ENCODE results near the gene CIZ1.
"Not testable (repeated sequence)": the region's sequence is repeated elsewhere in the genome, so short reads cannot be mapped to it uniquely, and the experiment has no call there.

The CIZ1 gene

DNA sequence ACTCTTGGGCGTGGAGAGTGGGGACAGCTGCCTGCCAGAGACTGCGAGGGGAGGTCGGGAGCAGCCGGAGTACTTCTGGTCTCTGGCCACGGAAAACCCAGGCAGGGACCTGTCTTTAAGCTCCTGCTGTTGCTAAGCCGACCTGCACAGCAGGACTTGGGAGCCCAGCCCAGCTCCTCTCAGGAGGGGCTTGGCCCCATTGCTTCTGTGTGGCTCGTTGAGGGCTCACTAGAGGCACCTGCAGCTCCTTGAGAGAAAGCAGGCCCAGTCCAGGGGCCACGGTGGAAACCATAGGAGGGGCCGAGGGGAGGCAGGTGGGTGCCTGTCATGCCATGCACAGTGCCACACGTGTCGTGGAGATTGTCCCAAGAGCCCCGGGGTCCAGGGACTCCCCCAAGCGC is 45.4 kb downstream of the CIZ1 start:
- DNase-seq: no peak

DNA sequence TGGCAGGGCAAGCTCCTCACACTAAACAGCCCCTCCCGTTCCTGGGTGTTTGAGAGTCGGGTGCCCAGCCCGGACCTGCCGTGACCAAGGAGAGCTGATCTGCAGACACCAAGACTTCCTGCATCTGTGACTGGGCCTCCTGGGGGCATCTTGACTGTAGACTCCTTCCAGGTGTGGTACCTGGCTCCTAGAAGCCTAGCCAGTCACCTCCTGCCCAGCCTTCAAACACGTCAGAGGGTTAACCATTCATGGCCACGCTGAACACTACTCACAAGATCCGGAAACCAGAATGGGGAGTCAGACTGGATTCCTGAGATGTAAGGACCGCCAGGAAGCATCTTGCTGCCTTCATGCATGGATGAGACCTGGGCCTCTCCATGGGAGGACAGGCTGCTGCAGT is 45.8 kb downstream of the CIZ1 start:
- DNase-seq: no peak

DNA sequence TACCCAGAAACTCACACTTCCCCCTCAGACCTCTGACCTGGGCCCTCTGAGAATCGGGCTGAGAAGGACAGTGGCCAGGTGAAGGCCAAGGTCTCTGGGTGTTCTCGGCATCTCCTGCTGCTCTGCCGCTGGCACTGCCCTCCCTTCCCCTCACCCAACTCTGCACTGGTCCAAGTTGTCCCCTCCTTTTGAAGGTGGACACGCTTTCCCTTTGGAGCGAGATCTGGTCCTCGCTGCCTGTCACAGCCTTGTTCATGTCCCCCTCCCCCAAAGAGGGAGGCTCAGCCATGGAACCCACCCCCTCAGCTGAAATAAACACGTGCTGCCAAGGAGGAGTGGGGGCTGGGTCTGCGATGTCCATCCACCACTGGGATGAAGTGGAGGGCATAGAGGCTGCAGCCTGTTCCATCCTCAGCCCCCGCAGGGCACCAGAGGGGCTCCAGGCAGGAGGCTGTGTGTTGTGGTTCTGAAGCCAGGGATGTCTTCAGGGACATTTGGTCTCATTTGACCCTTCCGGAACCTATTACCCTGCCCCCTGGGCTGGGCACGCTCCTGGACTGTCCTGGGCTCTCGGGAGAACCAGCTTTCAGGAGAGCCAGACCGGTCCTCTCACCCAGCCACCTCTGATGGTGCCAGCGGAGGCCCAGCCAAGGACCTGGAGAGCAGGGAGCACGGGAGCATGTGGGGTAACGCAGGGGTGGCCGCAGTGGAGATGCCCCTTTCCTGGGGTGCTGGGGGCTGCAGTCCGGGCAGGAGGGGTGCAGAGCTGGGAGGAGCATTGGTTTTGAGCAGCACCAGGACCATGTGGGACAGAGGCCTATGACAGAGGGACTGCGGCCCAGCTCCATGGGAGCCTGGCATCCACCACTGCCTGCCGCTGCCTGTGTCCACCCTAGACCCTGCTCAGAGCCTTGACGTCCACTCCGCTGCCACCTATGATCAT is 46.9 kb downstream of the CIZ1 start:
- no peak for DNase-seq

DNA sequence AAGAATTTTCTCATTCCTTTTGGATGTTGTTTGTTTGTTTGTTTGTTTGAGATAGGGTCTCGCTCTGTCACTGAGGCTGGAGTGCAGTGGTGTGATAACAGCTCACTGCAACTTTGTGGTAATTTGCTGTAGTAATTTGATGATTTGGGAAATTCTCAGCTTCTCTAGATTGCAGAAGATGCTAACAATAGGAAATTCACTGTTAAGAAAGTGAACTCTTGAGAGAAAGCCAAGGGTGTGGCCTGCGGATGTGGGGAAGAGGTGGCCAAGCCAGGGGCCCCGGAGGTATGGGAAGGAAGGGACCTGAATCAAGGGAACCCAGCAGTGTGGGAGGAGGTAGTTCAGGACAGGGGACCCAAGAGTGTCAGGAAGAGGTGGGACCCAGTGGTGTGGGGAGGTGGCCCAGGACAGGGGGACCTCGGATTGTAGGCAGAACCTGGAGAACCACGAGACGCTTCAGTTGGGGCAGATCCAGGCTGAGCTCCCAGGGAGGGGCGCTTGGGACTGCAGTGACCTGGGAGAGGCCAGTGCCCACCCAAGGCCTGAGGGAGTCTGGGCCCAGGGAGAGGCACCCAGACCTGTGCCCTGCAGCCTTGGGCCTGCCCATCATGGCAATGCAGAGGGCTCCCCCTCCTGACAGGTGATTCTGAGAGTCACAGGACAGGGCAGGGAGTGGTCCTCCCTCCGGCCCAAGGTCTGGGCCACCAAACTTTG is 47.7 kb downstream of the CIZ1 start:
- DNase-seq: peak; percentile 53 to 58

DNA sequence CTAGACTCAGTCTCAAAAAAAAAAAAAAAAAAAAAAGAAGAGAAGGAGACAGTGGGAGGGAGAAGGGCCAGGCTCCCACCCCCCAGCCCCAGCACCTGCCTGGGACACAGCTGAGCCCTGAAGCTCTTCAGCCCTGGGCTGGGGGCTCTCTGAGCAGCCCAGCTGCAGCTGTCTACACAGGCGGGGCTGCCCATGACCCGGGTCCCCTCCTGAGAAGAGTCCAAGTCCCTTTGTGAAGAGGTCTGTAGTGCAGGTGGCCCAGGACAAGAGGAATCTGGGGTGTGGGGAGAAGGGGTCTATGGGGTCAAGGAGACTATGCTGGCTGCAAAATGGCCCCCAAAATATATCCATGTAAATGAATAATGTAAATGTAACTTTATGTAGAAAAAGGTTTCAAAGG is 48.8 kb downstream of the CIZ1 start:
- no peak for DNase-seq

DNA sequence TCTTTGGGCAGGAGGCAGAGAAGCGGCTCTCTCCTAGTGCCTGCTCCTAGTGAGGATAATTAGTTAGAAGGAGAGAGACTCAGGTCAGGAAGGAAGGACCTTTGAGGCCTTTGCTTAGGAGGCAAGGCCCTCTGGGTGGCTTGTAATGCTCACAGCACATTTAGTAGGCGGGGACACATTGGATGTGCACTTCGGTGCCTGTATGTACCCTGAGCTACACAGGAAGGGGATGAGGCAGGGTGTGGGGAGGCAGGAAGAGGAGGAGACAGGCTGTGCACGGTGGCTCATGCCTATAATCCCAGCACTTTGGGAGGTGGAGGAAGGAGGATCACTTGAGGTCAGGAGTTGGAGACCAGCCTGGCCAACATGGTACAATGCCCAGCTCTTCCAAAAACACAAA is 49.3 kb downstream of the CIZ1 start:
- no peak for DNase-seq

DNA sequence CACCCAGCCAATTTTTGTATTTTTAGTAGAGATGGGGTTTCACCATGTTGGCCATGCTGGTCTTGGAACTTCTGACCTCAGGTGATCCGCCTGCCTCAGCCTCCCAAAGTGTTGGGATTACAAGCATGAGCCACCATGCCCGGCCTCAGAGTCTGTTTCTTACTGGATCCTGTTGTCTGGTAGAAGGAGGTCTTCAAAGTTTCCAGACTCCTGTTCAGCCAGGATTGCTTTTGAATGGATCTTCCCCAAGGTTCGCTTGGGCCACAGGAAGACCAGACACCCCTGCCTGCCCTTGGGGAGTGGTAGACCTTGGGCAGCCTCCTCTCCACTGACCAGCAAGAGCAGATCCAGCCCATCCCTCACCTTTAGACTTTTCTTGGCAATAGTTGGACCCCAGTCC is 49.8 kb downstream of the CIZ1 start:
- DNase-seq: no peak

DNA sequence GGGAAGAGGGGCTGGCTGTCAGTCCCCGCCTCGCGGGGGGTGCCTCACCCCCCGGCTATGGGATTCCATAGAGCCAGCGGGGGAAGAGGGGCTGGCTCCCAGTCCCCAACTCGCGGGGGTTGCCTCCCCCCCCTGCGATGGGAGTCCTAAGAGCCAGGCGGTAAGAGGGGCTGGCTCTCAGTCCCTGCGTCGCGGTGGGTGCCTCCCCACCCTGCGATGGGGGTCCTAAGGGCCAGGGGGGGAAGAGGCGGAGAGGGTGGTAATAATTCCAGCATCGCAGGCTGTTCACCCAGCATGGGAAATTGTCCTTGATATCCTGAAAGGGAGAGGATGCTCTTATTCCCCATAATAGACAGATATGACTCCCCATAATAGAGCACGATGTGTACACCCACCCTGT is 51.8 kb downstream of the CIZ1 start:
- DNase-seq: no peak

DNA sequence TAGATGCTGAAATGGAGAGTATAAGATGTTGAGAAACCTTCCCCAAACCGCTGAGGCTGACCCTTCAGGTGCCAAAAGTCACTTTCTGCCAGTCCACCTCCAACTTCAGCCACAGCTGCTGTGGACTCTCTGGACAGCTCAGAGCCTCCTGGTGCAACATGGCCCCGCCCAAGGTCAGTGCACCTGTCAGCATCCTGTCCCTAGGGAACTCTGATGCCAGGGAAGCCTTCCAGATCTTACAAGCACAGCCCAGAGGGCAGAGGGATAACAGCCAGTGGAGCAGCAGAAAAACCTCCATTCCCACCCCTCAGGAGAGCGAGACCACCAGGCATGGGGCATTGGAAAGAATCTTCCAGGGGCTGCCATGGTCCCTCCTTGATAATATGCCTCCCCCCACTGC is 53.4 kb downstream of the CIZ1 start:
- DNase-seq: no peak

DNA sequence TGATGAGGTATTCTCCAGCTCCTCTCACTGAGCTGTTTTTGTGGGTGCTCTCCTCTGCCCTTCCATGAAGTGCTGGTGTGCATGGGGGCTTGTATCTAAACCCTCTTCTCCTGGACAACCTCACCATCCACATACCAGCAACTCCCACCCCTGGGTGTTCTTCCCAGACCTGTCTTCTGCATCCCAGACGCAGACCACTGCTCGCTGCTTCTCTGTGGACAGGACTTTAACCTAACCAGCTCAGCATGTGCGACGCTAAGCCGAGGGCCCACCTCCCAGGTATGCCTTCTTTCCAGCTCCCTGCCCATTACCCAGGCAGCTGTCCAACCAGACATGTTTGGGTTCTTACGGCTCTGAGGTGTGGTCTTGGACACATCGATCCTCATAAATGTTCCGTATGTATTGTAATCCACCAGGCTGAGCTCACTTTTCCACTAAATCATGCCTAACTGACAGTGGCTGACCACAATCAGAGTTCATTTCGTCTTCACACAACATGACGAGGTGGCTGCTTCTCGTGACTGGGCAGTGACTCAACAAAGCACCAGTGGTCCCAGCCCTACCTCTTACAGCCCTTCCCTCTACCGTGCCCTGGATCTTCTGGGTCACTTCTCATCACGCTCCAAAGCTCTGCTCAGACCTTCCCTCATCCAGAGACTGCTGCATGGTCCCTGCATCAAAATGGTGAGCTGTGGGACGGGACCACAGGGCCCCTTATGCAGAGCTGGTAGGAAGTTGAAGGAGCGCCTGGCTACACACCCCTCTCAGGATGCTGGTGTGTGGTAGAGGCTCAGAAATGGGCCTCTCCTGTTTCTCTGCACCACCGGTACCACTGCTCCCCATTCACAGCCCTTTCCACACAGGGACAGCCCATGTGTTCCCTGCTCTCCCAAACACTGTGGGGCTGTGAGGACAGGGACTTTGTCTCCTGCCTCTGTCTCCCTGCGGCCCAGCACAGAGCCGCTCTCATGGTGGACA is 54.3 kb downstream of the CIZ1 start:
- no peak for DNase-seq

DNA sequence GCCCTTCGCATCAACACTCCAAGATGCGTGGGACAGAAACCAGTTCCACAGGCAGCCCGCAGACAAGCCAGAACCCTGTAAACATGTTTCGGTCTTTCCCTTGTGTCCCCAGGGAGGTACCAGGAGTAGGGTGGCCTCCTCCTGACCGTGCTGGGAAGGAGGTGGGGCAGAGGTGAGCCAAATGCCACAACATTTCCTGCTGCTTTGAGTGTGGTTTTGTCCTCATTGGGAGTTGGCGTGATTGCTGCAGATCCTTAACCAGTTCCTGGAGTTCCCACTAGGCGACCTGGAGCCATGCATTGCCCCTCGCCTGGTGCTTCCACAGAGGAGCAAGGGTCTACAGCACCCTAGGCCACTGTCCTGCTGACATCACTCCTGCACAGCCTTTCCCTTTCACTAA is 55.8 kb downstream of the CIZ1 start:
- DNase-seq: not testable (repeated sequence)

DNA sequence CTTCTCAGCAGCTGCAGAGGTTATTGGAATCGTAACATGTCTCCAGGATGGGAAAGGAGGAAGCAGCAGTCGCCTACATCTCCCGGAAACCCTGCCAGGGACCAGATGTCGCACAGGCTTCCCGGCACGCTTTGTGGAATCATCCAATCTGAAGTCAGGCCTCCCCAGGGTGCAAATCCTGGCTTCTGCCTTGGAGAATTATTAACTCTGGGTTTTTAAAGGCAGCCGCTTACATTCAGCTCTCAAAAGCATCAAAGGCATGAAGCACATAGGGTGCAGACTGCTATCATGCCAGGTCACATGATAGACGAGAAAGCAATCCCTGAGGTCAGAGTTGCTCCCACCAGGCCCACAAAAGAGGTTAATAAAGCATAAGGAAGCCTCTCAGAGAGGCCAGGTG is 59.2 kb downstream of the CIZ1 start:
- DNase-seq: not testable (repeated sequence)

DNA sequence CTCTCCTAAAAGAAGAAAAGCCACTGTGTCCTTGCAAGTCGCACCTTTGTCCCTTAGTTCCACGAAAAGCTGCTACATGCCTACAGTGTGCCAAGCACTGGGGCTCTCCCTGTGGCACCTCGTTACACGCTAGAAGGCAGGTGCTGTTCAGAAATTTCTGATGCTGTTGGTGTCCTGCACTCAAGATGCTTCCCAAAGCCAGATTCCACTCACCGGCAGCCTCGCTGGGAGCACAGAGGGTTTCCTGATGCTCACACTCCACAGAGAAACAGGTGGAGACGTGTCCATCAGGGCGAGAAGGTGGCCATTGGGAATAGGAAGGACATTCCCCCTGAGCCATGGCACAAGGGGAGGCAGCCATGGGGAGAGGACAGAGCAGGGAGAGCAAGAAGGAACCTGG is 60.0 kb downstream of the CIZ1 start:
- DNase-seq: not testable (repeated sequence)

DNA sequence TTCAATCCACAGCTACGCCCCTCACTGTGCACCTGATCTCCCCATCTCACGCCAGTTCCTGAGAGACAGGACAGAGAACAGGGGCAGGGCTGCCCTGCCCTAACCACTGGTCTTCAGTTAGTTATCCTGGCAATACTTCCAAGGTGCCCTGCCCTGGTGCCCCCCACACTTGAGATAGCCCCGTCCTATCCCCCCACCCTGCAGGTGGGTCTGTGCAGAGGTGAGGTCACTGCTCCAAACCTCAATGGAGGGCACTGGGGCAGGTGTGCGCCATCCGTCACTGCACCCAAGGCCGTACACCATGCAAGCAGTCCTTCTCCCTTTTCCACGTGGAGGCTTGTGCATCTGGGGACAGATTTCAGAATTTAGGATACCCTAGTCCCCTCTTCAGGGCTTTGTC is 60.7 kb downstream of the CIZ1 start:
- not testable (repeated sequence) for DNase-seq

DNA sequence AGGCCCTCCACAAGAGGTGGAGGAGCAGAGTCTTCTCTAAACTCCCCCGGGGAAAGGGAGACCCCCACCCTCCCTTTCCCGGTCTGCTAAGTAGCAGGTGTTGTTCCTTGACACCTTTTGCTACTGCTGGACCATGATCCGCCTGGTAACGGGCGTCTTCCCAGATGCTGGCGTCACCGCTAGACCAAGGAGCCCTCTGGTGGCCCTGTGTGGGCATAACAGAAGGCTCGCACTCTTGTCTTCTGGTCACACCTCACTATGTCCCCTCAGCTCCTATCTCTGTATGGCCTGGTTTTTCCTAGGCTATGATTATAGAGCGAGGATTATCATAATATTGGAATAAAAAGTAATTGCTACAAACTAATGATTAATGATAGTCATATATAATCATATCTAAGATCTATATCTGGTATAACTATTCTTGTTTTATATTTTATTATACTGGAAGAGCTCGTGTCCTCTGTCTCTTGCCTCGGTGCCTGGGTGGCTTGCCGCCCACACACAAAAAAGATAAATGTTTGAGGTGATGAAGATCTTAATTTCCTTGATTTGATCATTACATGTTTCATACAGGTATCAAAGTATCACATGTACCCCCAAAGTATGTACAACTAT is 61.3 kb downstream of the CIZ1 start:
- DNase-seq: not testable (repeated sequence)

DNA sequence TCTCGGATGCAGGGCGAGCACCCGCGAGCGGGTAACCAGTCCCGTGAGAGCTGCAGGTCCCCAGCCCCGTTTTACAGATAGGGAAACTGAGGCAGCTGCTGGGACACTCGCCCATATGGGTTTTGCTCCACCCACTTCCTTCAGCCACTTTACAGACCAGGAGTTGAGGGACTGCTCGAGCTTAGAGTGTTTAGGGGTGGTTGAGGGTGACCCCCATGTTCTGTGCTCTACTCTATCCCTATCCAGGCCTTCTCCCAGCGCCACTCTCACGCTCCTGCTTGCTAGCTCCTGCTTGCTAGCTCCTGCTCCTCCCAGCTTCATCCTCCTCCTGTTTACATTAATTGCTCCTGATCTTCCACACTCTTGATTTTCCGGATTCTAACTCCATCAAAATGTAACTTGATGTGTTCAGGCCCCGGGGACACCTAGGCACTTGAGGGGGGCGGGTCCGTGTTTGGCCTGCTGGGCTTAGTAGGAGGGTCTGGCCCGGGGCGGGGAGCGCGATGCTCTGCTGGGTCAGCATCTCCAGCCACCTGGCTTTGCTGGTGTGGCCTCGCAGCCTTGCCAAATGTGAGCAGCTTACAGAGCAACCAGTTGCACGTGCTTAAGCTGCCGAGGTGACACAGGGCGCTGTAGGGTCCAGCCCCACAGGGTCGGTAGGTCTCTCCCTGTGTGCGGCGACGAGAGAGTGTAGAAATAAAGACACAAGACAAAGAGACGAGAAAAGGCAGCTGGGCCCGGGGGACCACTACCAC is 62.4 kb downstream of the CIZ1 start:
- no peak for DNase-seq

DNA sequence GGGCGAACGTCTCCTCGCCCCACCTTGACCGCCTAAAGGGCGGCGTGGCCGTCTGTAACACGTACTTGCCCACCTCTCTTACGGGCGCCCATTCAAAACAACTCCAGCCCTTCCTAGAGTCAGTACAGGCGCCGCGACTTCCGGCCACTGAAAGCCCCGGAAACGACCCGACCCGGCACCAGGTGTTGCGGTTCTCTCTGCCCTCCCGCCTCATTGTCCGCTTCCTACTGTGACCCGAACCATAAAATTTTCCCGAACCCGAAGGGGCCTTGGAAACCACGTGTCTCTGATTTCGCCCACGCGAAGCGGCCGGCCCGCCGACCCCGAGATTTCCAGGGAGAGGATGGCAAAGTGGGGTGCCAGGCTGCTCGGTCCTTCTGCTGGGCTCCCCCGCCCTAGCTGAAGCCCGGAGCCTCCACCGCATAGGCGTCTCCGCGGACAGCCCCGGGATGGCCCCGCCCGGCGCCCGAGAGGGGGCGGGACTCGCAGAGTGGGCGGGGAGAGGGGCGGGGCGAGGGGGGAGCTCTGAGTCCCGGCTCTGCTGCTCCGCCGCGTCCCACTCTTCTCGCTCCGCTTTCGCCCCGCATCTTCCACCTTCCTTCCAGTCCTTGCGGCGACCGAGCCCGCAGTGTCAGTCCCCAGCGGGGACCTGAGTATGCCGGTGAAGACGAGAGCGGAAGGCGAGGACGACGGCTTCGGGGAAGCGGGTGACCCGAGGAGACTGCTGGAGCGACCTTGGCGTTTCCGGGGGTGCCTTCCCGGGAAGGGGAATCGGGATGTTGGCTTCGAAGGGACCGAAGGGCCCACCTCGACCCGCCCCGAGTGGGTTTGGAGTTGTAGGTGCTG is 63.2 kb downstream of the CIZ1 start:
- DNase-seq: peak; percentile 79 to 86

DNA sequence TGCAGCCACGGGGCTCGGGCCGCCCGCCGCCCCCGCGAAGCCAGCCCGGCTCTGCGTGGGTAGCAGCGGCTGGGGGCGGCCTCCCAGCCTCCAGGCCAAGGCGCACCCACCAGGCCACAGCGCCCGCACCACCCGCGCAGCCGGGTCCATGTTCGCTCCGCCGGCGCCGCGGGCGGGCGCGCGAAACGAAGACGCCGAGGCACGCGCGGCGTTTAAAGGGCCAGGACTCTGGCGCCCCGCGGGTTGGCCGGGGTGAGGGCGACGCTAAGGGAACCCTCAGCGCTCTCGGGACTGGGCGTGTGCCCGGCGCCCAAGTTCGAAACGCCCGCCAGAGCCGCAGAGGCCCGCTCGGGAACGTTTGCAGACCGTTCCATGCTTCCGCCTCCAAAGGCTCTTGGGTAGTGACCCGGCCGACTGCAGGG is 63.8 kb downstream of the CIZ1 start, which contains the start of gene PTGES2:
TSS of gene PTGES2 (minus strand) at position 162 of the 422 bp plus-strand sequence. CDS start at position 150, 12 bp downstream.
- peak; percentile 77 to 84 for DNase-seq

DNA sequence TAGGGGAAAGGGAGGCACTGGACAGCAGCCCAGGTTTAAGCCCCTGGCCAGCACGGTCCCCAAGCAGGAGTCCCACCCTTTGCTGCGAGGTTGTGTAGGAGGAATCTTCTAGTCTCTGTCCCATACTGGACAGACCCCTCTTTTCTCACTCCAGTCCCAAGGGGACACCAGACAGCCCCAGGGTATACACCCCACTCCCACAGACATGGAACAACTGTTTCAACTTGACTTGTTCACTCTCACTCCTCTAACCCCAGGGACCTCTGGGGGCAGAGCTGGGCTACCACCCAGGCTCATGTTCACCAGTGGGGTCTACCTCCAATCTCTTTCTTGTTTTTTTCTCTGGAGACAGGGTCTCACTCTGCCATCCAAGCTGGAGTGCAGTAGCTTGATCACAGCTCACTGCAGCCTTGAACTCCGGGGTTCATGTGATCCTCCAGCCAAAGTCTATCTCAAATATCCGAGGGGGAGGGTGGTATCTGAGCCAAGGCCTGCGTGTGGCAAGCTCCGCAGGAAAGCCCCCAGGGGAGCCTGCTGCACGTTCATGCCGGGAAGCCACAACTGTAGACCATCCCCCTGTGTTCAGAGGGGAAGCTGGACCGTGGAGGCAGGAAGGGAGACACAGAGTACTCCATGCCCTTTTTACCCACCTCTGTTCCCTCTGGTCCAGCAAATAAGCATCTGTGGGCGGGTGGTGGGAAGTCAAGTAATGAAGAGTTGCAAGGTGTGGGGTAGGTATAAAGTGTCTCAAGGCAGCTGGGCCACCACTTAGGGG is 65.6 kb downstream of the CIZ1 start:
- DNase-seq: no peak
